Urothelium cell line (cell line): Measurements from ENCODE around the gene ATXN2.

ENCODE experiments used
- DNase-seq: peaks from one replicate; pipeline ENCODE4 v3.0.0; 2011; ENCODE audit warnings: low spot score, mixed read lengths
- FAIRE-seq: peaks from 2 replicates; lab custom pipeline; 2011; peaks lifted over from hg19 to GRCh38; lab: Jason Lieb, UNC

Gene ATXN2

DNA sequence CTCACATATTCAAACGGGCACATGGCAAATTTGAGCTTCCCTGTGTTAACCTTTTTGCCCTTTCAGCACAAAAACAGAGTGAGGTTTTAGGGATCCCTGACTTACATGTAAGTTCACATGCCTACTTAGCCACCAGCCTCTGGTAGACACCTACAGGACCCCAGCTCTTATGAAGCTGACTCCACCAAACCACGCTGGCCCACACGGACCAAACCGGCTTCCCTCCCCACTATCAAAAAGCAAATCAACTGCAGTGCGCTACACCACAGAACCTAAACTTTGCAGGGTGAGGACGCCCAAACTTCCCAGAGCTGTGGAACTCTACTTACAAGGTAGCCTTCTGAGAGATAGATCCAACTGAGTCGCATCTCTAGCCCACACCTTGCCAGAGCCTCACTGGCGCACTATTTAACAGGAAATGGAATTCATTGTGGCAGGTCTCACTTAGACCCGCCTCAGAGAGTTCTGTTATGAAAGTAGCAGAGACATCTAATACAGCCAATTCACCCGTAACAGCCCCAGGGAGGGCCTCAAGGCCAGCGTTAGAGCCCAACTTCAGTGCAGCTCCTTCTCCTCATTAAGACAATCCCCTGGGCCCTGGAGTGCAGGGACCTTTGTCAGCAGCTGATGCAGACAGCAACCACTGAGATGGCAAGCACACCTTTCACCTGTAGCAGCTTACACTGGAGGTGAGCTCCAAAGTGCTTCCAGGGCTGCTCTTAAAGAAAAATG lies 144.2 kb downstream of the ATXN2 start:
- DNase-seq (no peak), FAIRE-seq (no peak)

DNA sequence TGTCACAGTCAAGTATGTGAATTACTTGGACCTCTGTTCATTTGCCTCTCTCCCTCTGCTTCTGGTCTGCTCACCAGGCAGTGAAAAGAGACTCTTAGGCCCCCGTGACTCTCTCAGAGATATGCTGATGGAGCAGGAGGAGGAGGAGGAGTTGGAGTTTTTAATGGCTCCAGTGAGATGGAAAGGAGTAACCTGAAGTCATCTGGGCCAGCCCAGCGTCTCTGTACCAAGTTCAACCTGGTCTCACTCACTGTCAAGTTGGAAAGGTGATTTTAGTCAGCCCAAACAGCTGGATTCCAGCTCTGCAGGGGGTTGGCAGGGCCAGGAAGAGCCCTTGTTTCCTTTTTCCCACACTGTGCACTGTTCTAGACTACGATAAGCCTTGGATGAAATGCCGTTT lies 144.8 kb downstream of the ATXN2 start:
- DNase-seq: no peak
- FAIRE-seq: no peak

DNA sequence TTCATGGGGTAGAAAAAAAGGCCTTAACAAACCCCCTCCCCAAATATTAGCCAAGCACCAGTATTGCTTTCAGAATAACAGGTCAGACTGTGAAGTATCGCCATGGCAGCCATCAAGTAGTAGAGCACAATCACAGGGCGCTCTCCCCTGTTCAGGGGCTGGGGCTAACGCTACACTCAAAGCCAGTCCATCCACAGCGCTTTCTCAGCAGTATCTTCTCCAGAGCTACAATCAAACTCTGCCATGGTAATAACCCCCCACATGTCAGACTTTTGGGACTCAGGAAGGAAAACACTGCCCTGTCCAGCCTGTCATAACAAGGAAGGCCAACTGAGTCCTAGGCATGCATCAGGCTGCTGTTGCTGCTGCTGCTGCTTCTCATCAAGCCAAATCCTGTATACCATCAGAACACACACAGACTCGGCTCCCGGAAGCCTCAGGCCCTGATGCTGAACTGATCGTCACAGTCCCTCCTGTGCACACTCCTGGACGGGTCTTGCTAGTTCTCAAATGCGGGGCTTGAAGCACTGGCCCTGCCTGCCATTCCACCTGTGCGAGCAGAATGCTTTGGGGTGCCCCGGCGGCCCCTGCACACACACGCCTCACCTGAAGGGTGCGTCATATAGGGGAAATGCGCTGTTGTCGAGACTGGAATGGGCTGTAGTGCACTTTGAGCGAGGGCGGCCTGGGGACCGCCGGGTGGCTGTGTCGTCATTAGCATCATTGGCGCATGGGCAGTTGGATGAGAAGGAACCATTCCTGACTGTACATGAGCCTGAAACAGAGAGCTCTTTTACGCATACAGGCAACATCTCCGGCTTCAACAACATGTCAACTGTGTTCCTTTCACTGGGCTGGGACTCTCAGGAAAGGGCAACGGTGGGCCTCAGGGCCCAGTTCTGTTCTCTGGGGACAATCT lies 145.8 kb downstream of the ATXN2 start:
- FAIRE-seq (no peak), DNase-seq (no peak)

DNA sequence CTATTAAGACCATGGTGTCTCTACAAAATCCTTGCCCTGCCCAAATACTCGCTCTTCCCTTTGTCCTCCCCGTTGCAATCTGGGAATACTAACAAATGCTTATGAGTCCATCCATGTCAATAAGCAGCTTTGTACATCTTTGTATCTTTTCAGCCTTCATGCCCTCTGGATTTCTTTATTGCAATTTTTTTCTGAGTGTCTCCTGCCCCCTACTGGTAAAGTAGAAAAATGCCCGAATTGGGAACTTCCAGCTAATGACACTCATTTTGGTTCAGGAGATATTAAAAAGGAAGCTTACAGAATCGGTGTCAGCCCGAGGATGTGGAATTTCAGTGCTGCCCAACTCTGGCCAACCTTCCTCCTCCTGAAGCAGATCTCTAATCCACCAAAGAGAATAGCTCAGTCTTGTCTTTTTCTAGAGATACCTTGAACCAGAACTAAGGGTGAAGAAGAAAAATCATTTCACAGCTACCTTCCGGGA lies 147.4 kb downstream of the ATXN2 start:
- DNase-seq (peak; percentile 45), FAIRE-seq (no peak)

DNA sequence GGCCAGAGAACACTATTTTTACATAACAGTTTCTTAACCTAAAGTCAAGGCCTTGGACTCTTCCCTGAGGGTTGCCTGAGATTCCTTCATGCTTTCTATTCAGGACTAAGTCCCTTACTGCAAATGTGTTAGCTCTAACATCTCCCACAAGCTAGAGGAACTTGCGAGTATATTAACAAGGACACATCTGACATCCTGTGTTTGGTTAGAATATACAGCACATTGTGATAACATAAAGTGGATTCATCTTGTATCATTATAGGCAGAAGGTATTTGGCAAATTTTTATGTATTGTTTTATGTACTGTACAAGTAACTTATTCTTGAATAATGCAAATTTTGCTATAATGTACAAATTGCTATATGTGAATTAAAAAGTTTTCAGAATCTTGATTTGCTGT lies 147.9 kb downstream of the ATXN2 start:
- FAIRE-seq (no peak), DNase-seq (no peak)

DNA sequence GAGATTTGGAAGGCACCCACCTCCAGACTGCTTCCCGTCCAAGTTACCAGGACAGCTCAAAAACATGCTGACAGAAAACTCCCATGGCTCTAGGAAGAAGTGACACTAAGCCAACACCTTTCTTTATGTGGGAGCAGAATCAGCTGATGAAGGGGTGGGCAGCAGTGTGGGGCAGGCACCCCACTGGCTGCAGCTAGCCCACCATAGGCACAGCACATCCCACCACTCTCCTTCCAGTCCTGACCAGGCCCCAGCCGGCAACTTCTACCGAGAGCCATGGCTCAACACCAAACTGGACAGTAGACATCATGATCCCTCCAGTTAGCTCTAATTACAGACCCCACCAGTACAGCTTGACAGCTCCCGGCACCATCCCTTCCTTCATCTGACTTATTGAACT lies 148.4 kb downstream of the ATXN2 start:
- DNase-seq: no peak
- FAIRE-seq: no peak

DNA sequence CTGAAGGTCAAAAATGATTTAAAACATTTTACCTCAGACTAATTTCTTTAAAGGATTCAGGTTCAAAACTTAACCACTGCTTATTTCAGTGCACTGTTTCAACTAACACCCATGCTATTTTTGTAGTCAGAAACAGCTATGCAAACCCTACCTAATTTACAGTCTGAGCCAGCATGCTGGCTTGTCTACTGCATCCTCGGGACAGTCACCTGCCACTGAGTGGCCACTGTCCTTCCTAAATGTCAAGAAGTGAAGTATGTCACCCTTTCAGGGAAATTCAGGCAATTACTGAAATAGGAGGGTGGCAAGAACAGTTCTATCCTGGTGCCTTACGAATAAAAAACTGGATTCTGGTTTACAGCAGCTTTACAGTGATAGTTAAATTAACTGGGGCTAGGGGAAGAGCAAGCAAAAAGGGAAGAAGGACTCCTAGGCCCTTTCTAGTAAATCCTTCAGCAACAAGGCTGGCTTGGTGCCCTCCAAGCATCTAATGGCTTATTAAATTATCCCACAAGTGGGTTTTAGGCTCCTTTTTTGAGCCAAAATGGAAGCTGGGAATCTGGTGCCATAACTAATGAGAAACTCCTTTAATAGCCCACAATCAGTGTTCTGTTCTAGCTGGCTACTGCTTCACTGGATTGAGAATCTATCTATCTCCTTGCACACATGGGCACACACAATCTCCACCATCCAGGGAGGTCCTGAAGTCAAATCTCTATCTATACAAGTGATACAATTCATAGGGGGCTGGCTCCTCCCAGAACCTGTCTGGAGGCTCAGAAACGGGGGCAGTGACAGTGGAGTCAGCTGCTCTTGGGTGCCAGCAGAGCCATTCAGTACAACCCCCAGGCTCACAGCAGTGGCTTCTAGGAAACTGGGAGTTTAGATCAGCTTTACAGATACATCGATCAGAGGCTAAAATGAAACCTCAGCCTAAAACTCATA lies 150.0 kb downstream of the ATXN2 start:
- FAIRE-seq: no peak
- DNase-seq: no peak

DNA sequence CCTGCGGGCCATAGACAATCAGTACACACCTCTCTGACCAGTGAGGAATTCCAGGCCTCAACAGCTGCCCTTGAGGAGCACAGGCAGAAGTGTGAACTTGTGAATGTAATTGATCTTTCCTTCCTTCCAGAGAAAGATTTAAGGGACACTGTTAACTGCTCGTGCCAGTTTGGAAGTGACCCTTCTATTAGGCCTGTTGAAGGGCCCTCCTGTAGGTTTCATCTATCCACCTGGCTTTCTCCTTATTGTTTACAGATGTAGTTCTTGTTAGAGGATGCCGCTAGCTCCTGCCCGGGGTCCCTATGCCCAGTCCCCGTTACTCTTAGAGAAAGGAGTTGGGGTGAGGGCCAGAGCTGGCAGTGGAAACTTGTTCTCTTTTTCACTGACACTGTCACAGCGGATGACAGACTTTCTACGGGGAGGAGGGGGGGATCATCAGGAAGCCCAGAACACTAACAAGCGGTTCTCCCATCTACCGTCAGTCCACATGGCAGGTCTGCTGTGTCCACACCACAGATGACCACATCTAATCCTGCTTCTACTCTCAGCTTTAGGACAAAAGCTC lies 150.8 kb downstream of the ATXN2 start:
- DNase-seq: no peak
- FAIRE-seq: no peak

DNA sequence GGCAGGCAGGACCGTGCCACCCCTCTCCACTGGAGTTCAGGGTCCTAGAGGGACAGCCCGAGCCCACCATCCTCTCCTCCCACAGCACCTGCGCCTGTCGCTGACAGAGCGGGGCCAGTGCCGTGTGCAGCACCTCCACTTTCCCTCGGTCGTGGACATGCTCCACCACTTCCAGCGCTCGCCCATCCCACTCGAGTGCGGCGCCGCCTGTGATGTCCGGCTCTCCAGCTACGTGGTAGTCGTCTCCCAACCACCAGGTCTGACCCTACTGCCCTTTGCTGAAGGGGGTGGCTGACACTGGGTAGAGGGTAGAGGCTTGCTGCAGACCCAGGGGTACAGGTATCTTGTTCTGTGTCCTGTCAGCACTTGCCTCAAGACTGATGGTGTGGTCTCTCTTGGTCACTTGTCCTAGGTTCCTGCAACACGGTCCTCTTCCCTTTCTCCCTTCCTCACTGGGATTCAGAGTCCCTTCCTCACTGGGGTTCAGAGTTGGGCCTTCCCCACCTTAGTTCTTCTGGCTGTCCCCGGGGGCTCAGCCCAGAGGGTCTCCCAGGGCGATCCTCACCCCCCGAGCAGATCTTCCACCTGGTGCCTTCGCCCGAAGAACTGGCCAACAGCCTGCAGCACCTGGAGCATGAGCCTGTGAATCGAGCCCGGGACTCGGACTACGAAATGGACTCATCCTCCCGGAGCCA lies 151.4 kb downstream of the ATXN2 start:
- DNase-seq (no peak), FAIRE-seq (no peak)

DNA sequence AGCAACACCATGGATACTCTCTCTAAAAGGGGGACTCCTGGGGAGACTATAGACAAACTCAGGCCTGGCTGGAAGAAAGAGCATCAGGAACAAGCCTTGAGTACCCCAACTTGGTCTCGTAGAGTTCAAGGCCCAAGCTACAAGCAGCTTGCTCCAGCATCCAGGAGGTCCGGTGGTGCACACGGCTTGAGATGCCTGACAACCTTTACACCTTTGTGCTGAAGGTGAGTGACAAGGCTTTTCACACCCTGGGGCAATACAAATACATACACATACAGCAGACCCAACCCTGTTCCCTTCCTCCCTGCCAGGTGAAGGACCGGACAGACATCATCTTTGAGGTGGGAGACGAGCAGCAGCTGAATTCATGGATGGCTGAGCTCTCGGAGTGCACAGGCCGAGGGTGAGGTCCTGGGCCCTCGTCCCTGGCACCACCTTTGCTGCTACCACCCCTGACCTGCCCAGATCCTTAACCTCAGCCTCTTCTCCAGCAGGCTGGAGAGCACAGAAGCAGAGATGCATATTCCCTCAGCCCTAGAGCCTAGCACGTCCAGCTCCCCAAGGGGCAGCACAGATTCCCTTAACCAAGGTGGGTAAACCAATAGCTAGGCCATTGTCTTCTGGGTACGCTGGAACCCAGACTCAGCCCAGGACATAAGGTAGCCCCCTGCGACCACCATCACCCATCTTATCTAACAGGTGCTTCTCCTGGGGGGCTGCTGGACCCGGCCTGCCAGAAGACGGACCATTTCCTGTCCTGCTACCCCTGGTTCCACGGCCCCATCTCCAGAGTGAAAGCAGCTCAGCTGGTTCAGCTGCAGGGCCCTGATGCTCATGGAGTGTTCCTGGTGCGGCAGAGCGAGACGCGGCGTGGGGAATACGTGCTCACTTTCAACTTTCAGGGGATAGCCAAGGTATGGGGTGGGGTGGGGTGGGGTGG lies 152.2 kb downstream of the ATXN2 start:
- DNase-seq (no peak), FAIRE-seq (no peak)

DNA sequence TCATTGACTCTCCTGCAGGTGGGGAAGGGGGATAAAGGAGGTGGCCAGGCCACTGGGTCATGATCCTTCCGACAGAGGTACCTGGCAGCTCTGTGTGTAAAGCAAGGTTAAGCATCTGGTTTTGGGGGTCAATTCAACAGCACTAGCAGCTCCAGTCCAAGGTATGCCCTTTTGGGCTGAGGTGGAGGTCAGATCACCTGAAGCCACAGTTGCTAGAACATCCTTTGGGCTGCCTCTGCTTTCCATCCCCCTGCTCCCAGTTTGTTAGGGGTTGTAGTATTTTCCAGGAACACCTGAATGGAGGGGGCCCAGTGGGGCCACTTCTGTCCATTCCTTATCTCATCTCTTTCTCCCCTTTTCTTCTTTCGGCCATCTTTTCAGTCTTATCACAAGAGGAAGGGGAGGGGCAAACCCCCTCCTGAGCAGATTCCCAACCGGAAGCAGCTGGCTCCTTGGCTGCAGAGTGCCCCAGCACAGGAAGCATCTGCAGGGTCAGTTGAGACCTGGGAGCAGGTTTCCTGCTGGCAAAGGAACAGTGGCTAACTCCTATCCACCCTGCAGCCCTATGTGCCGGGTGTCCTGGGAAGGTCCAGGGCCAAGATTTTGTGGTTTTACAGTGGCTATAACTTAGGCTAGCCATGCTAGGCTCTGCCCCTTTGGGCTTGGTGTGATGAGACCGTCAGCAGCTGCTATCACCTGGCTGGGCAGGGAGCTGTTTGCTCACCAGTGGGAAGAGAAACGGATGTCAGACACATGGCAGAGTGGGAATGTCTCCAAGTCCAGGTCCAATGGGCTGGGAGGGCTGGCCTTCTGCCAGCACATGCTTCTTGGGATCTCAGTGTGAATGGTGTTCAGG lies 153.2 kb downstream of the ATXN2 start:
- DNase-seq (no peak), FAIRE-seq (no peak)

DNA sequence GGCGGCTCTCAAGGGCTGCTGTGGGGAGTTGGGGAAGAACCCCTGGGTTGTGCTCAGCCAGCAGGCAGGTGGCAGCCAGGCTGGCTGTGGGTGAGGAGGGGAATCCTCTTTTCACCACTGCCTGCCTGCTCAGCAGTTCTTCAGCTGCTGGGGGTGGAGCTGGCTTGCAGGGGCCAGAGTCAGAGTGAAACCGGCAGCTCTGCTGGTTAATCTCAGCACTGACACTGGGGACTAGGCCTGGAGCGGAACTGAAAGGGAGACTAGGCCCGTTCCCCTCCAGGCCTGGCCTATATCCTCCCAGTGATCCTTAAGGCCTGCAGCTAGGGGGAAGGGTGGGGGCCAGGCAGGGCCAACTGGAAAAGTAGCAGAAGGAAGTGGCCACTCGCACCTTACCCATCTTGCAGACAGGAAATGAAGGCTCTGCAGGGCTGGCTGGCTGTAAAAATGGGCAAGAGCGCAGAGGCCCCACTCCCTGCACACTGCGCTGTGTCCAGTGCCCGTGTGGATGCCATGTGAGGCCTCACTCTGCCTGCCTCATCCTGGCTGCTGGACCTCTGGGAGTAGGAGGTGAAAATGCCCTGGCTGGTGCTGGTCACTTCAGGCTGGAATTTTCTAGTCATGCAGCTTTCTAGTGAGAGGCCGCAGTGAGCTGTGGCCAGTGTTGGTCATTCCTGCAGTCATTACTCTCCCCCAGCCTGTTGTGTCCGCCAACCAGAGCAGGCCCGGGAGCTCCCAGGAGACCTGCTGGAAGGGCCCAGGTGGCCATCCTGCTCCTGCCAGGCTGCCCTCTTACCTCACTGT lies 154.0 kb downstream of the ATXN2 start:
- DNase-seq (no peak), FAIRE-seq (no peak)

DNA sequence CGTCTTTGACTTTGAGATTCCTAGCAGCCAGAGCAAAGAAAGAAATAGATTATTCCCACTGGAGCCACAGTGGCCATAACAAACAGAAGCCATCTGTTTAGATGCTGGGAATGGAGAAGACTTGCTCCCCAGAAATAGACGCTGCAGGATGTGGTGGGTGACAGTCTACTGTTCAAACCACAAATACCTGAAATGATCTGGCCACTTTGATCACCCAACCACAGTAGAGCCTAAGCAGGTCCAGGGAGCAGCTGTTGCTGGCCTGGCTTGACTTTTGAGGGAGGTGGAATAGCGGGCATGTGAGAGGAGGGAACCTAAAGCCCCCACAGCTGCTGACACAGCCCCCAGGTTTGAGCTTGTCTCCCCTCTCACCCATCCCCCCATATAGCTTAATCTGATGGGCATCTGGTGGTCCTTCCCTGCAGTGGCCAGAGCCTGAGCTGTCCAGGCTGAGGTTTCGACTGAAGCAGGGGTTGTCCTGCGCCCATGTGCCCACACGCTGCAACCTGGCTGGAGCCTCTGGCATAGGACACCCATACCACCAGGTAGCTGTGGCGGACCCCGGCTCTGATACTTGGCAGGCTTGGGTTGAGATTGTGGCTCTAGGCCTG lies 154.7 kb downstream of the ATXN2 start:
- DNase-seq: no peak
- FAIRE-seq: no peak

DNA sequence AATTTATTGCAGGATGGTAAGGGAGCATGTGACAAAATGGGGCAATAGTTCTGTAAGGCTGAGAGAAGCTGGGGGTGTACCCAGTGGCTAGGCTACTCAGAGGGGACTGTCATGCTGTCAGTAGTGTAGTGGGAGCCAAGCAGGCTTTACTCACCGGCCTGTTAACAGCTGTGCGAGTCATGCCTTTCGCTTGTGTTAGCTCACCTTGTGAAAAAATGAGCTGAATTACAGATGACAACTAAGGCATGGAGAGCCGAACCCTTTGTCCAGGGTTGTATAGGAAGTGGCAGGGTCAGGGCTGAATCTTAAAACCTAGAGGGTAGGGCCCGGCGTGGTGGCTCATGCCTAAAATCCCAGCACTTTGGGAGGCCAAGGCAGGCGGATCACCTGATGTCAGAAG lies 155.5 kb downstream of the ATXN2 start:
- DNase-seq (no peak), FAIRE-seq (no peak)

DNA sequence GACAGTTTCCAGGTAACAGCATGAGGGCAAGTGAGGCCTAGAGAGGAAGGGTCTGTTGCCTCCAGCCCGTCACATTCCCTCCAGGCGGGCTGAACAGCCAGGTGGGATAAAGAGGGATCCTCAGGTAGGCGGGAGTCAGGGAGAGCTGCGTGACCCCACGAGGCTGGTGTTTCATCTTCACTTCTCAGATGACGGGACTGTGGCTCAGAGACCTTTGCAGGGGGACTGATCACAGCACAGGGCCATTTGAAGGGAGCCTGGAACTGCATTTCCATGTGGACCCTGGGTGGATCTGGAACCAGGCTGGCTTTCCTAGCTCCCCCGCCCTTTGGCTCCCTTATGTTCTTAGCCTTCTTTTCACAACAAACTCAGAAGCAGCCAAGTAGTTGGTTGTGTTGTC lies 156.0 kb downstream of the ATXN2 start:
- DNase-seq (no peak), FAIRE-seq (no peak)

DNA sequence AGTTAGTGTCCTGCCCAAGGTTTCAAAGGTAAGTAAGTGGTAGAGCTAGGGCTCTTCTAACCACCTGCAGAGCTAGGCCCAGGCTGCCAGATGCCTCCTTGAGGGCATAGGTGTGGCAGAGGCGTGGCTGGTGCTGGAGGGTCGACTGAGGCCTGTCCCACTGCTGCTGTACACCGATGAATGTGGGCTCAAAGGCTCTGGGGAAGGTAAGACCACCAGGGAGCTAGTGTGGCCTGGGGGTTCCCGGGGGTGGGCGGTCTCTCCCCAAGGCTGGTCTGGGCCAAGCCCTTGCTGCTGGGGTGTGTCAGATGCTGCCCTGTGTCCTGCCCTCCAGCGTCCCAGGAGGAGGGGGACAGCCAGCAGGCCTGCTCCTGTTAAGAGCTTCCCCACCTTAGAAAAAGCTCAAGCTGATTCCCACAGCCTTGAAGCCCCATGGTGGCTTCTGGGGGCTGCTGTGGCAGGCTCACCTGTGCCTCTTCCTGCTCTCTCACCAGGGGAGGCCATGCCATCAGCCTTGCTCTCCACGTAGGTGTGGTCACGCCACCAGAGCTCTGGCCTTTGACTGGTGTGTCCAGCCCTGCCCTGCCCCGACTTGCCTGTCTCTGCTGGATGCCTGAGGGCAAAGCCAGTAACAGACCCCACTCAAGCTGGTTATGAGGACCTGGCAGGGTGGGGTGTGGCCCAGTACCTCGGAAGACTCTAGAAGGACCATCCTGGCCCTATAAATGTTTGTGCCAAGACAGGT lies 156.6 kb downstream of the ATXN2 start:
- DNase-seq (no peak), FAIRE-seq (no peak)
